Body of pancreas (tissue), 4 donors: ENCODE results near the gene MAD1L1. TPM values are rescaled to one million over a fixed set of nuclear protein-coding genes. Genes with fewer than 3 reads are reported as not detected.

ENCODE experiments used
- ATAC-seq: fragments of 150-250 bp; one replicate; pipeline ENCODE4 v1.9.1; 2016
- DNase-seq, 4 donors: peaks; one replicate each; pipeline ENCODE4 v3.0.0-alpha.2; 2019
- H3K27ac ChIP-seq, 4 donors: fragments of 200-600 bp; sonication (generic); 1 replicate in 3 of 4; 2 replicates in 1 of 4; pipeline versions ENCODE4 v1.5.1 to v1.6.1; 2016 to 2019; ENCODE audit warnings: mild to moderate bottlenecking in 1 of 4, mixed read lengths in 1 of 4, moderate library complexity in 1 of 4
- H3K27me3 ChIP-seq, 2 donors: fragments of 200-600 bp; sonication (generic); one replicate each; pipeline ENCODE4 v1.6.0; 2016; ENCODE audit warnings: mild to moderate bottlenecking in 1 of 2
- H3K36me3 ChIP-seq, 2 donors: fragments of 200-600 bp; sonication (generic); replicated peaks in 1 of 2; 2 replicates each; pipeline ENCODE4 v1.5.1; 2016; ENCODE audit warnings: low read depth in 2 of 2; ENCODE audit not compliant: insufficient read depth in 1 of 2
- H3K4me1 ChIP-seq: fragments of 200-600 bp; sonication (generic); one replicate; pipeline ENCODE4 v1.6.0; 2016
- H3K4me3 ChIP-seq, 2 donors: fragments of 200-600 bp; sonication (generic); 1 replicate in 1 of 2; 2 replicates in 1 of 2; pipeline ENCODE4 v1.5.1; 2016 to 2019
- H3K9me3 ChIP-seq, 3 donors: fragments of 200-600 bp; sonication (generic); 1 replicate in 2 of 3; 2 replicates in 1 of 3; pipeline ENCODE4 v1.5.1; 2016
- POLR2A ChIP-seq, 3 donors: fragments of 450-650 bp; IDR thresholded peaks; one replicate each; pipeline ENCODE4 v1.6.1; 2016; ENCODE audit warnings: antibody characterized with exemption in 3 of 3, mild to moderate bottlenecking in 2 of 3
- WGBS, 2 donors: methylation state at CpG; one replicate each; pipeline ENCODE4 v1.1.5; 2017; 5-methylcytosine and 5-hydroxymethylcytosine counted together
- intact Hi-C: fragments of 100-400 bp; cut with DNase I; formaldehyde crosslinking; loops from one replicate; pipeline ENCODE4 v1.15.1; 2023
- total RNA-seq, 2 donors: library from RNA; depleted of rRNA; stranded (reverse); fragments of >200 nt; gene quantifications; one replicate each; pipeline ENCODE4 v1.1.0, GENCODE V29; 2016
- TF ChIP-seq, protein P1 (sequence below), 7 experiments: fragments of 450-650 bp in 4 of 7; fragments of 200-600 bp in 3 of 7; sonication (generic) in 3 of 7; IDR thresholded peaks; one replicate each; pipeline ENCODE4 v1.5.1; 2016 to 2019; ENCODE audit warnings: antibody characterized with exemption in 7 of 7

MAD1L1 gene
- total RNA-seq, 2 donors from 2014 or later, result 14.0 to 66.9 TPM

DNA sequence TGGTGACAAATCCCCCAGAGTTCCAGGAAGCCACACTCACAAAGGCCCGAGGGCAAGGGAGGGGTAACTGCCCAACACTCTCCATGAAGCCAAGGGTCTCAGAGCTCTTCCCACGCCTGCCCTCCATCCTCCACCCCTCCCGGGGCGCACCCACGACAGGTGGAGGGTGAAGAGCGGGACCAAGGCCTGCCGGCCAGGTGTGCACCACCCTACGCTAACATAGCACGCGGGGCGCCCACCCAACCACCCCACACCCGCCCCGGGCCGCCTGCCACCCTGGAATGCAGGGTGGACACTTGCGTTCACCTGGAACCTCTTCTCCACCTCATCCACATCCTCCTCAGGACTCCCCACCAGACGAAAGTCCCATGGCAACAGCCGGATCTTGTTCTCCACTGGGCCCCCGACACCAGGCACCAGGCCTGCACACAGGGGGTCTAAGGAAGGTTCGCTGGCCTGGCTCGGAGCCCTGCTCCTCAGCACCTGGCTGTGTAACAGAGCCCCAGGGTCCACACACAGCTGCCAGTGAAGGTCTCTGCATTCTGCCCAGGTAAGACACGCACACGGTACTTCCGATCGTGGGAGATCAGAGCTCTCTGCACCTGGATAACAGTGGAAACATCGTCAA, 32.7 kb downstream of the MAD1L1 start:
- Histone ChIP-seq H3K27ac (no peak overlapping the region), H3K27me3 (no peaks in the 10 kb centered on the region), H3K36me3 (no peaks in the 10 kb centered on the region), H3K4me1 (no peaks in the 10 kb centered on the region), H3K4me3 (no peak overlapping the region), H3K9me3 (no peaks in the 10 kb centered on the region)
- intact Hi-C loops, result loop anchor here (10.0 kb wide), 1 partner anchor 535 kb away; no protein-coding TSS in a partner anchor
- no peak for TF ChIP-seq POLR2A (IDR thresholded peaks at IDR 0.05)
- TF ChIP-seq, protein P1, sequence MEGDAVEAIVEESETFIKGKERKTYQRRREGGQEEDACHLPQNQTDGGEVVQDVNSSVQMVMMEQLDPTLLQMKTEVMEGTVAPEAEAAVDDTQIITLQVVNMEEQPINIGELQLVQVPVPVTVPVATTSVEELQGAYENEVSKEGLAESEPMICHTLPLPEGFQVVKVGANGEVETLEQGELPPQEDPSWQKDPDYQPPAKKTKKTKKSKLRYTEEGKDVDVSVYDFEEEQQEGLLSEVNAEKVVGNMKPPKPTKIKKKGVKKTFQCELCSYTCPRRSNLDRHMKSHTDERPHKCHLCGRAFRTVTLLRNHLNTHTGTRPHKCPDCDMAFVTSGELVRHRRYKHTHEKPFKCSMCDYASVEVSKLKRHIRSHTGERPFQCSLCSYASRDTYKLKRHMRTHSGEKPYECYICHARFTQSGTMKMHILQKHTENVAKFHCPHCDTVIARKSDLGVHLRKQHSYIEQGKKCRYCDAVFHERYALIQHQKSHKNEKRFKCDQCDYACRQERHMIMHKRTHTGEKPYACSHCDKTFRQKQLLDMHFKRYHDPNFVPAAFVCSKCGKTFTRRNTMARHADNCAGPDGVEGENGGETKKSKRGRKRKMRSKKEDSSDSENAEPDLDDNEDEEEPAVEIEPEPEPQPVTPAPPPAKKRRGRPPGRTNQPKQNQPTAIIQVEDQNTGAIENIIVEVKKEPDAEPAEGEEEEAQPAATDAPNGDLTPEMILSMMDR (IDR thresholded peaks at IDR 0.05), result no peak
- no peak for DNase-seq
- 91 to 93% methylated on average over 20 to 25 of the region's 25 CpGs for WGBS, 2 donors
- no peak for ATAC-seq

DNA sequence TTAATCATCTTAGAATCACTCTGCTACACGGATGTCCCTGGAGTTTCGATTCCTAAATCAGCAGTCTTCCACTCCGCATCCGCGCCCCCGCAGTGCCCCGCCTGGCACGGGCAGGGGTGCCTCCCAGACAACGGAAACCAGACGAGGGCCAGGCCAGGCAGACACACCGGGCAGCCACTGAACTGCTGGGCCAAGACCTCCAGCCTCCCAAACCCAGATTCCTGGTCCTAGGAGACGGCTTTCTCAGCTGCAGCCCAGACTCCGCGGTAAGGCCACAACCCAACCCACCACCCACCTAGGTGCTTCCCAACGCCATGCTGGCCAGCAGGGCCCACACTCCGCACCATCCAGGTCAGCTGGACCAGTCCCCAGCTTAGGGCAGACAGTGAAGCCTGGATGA, 33.2 kb downstream of the MAD1L1 start:
- no peak for DNase-seq
- intact Hi-C loops, result no loop called here
- WGBS, 2 donors, result 96% methylated on average over 6 to 16 of the region's 16 CpGs
- Histone ChIP-seq H3K4me3 (no peak overlapping the region), H3K9me3 (no peaks in the 10 kb centered on the region), H3K27ac (no peak overlapping the region), H3K27me3 (no peaks in the 10 kb centered on the region), H3K36me3 (no peaks in the 10 kb centered on the region), H3K4me1 (no peaks in the 10 kb centered on the region)
- TF ChIP-seq, protein P1 (IDR thresholded peaks at IDR 0.05), result no peak
- no peak for TF ChIP-seq POLR2A (IDR thresholded peaks at IDR 0.05)
- no peak for ATAC-seq

DNA sequence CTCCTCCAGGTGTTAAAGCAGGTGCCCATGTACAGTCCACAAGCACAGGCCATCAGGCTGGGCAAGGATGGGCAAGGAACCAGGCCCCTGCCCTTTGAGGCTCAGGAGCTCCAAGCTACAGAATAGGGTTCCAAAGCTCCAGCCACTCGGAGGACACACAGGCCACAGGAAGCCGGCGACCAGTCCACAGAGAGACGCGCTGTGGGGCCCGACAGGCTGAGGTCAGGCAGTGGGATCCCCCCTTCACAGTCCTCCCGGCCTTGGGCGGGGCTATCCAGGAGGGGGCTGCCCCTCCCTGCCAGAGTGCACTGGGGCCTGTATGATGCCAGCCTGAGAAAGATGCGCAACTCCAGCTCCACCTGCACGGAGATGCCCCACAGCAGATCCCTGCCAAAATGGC, 34.0 kb downstream of the MAD1L1 start:
- H3K36me3 ChIP-seq, result no peaks in the 10 kb centered on the region
- no peaks in the 10 kb centered on the region for H3K4me1 ChIP-seq
- 92 to 93% methylated on average over 2 to 9 of the region's 10 CpGs for WGBS, 2 donors
- H3K27me3 ChIP-seq, result no peaks in the 10 kb centered on the region
- no peak overlapping the region for H3K4me3 ChIP-seq
- intact Hi-C loops, result no loop called here
- H3K27ac ChIP-seq, result no peak overlapping the region
- DNase-seq (no peak), ATAC-seq (no peak)
- no peaks in the 10 kb centered on the region for H3K9me3 ChIP-seq
- TF ChIP-seq, protein P1 (IDR thresholded peaks at IDR 0.05), result no peak
- TF ChIP-seq POLR2A (IDR thresholded peaks at IDR 0.05), result no peak

- Histone ChIP-seq H3K27me3 (no peaks in the 10 kb centered on the region), H3K36me3 (no peaks in the 10 kb centered on the region), H3K4me1 (no peaks in the 10 kb centered on the region), H3K4me3 (no peak overlapping the region), H3K9me3 (no peaks in the 10 kb centered on the region), H3K27ac (no peak overlapping the region)
- no peak for ATAC-seq
- intact Hi-C loops, result no loop called here
- TF ChIP-seq, protein P1 (IDR thresholded peaks at IDR 0.05), result no peak
- no peak for TF ChIP-seq POLR2A (IDR thresholded peaks at IDR 0.05)
- peak in 1 of 4 donors; percentile 22 for DNase-seq
- WGBS, 2 donors, result 90 to 100% methylated on average over 2 to 15 of the region's 15 CpGs
Observed at GRCh38 chr7:2198206-2198605, 34.5 kb downstream of the MAD1L1 start.
